ENCODE data around the gene ADAM12.

The ADAM12 gene

GRCh38 chr10:126157189-126157588 is 231.1 kb downstream of the ADAM12 start:
- no peak for DNase-seq (ENCODE audit: low spot score)
- in situ Hi-C loops (cut with MboI; ENCODE audit: low pct_unique_long_range_greater_than_20kb, low sequenced_read_pairs, unreplicated experiment) = no loop called here
- no peak for TF ChIP-seq CTCF (IDR thresholded peaks at IDR 0.05; ENCODE audit: extremely low read depth, insufficient read depth, missing control alignments)

- in situ Hi-C loops (cut with MboI; ENCODE audit: low pct_unique_long_range_greater_than_20kb, low sequenced_read_pairs, unreplicated experiment) = no loop called here
- no peak for TF ChIP-seq CTCF (IDR thresholded peaks at IDR 0.05; ENCODE audit: extremely low read depth, insufficient read depth, missing control alignments)
Observed at GRCh38 chr10:126156503-126156902, 231.8 kb downstream of the ADAM12 start.

GRCh38 chr10:126156012-126156411 is 232.3 kb downstream of the ADAM12 start:
- no peak for TF ChIP-seq CTCF (IDR thresholded peaks at IDR 0.05; ENCODE audit: extremely low read depth, insufficient read depth, missing control alignments)
- DNase-seq (ENCODE audit: low spot score) = no peak
- in situ Hi-C loops (cut with MboI; ENCODE audit: low pct_unique_long_range_greater_than_20kb, low sequenced_read_pairs, unreplicated experiment) = no loop called here

More at GRCh38 chr10:126156503-126156902, 231.8 kb downstream of the ADAM12 start:
- DNase-seq (ENCODE audit: low spot score) = no peak

GRCh38 chr10:126155528-126155927 is 232.7 kb downstream of the ADAM12 start:
- DNase-seq (ENCODE audit: low spot score) = no peak
- in situ Hi-C loops (cut with MboI; ENCODE audit: low pct_unique_long_range_greater_than_20kb, low sequenced_read_pairs, unreplicated experiment) = no loop called here
- no peak for TF ChIP-seq CTCF (IDR thresholded peaks at IDR 0.05; ENCODE audit: extremely low read depth, insufficient read depth, missing control alignments)

GRCh38 chr10:126153711-126154628 is 234.3 kb downstream of the ADAM12 start:
- TF ChIP-seq CTCF (IDR thresholded peaks at IDR 0.05; ENCODE audit: extremely low read depth, insufficient read depth, missing control alignments) = no peak
- in situ Hi-C loops (cut with MboI; ENCODE audit: low pct_unique_long_range_greater_than_20kb, low sequenced_read_pairs, unreplicated experiment) = no loop called here
- no peak for DNase-seq (ENCODE audit: low spot score)

- in situ Hi-C loops (cut with MboI; ENCODE audit: low pct_unique_long_range_greater_than_20kb, low sequenced_read_pairs, unreplicated experiment) = no loop called here
- no peak for DNase-seq (ENCODE audit: low spot score)
- no peak for TF ChIP-seq CTCF (IDR thresholded peaks at IDR 0.05; ENCODE audit: extremely low read depth, insufficient read depth, missing control alignments)
Observed at GRCh38 chr10:126147866-126148587, 240.2 kb downstream of the ADAM12 start.

Measured in GM13977 (cell line).